ENCODE results near the gene TRIP10. TPM values are rescaled to one million over a fixed set of nuclear protein-coding genes. Genes with fewer than 3 reads are reported as not detected.

Gene TRIP10
- total and polyA plus RNA-seq, 2 of the 13 experiments (the other 11 are each of a cell fraction or from before 2014, with no cell fraction given): 32.5 to 33.2 TPM

GRCh38 chr19:6752256-6753177 lies 13.0 kb downstream of the TRIP10 start (continued):
- TF ChIP-seq E2F2 (CRISPR knock-in tag; IDR thresholded peaks at IDR 0.05; ENCODE audit: borderline replicate concordance): 0 out of 2 replicates have a peak, but pooled peaks have one; percentile 16
- TF ChIP-seq RFX1 (IDR thresholded peaks at IDR 0.05): no peak
- TF ChIP-seq TP53 (CRISPR knock-in tag; conservative IDR thresholded peaks at IDR 0.05): no peak
- peak; percentile 23; the same call in 1 of the 2 replicates for TF ChIP-seq KLF12 (CRISPR knock-in tag; IDR thresholded peaks at IDR 0.05; ENCODE audit: borderline replicate concordance)
- TF ChIP-seq EZH2 (conservative IDR thresholded peaks at IDR 0.05; ENCODE audit: low read depth, low read length): no peak
- TF ChIP-seq NR2F6 (IDR thresholded peaks at IDR 0.05): peak; percentile 60
- TF ChIP-seq NR2F6 (CRISPR knock-in tag; IDR thresholded peaks at IDR 0.05): peak; percentile 80
- TF ChIP-seq, protein P1, sequence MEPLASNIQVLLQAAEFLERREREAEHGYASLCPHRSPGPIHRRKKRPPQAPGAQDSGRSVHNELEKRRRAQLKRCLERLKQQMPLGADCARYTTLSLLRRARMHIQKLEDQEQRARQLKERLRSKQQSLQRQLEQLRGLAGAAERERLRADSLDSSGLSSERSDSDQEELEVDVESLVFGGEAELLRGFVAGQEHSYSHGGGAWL (CRISPR knock-in tag; IDR thresholded peaks at IDR 0.05): no peak
- TF ChIP-seq ZMYM4 (CRISPR knock-in tag; IDR thresholded peaks at IDR 0.05): peak; percentile 51; the same call in 1 of the 2 replicates
- TF ChIP-seq NCOA5 (CRISPR knock-in tag; IDR thresholded peaks at IDR 0.05): no peak
- TF ChIP-seq ZNF609 (CRISPR knock-in tag; IDR thresholded peaks at IDR 0.05; ENCODE audit: borderline replicate concordance): no peak
- TF ChIP-seq PAWR (CRISPR knock-in tag; IDR thresholded peaks at IDR 0.05; ENCODE audit: borderline replicate concordance): no peak
- TF ChIP-seq MAZ (IDR thresholded peaks at IDR 0.05; ENCODE audit: borderline replicate concordance, low read depth, low read length): peak; percentile 71; the same call in 1 of the 2 replicates
- peak; percentile 52; the same call in 1 of the 2 replicates for TF ChIP-seq MAZ (CRISPR knock-in tag; IDR thresholded peaks at IDR 0.05; ENCODE audit: low read depth)
- no peak for TF ChIP-seq ZSCAN20 (CRISPR knock-in tag; IDR thresholded peaks at IDR 0.05; ENCODE audit: borderline replicate concordance)
- TF ChIP-seq ZNF83 (CRISPR knock-in tag; IDR thresholded peaks at IDR 0.05; ENCODE audit: borderline replicate concordance): no peak
- peak; percentile 72; the same call in 1 of the 2 replicates for TF ChIP-seq MXD1 (CRISPR knock-in tag; IDR thresholded peaks at IDR 0.05)
- no peak for TF ChIP-seq SMAD9 (CRISPR knock-in tag; IDR thresholded peaks at IDR 0.05)
- TF ChIP-seq REPIN1 (CRISPR knock-in tag; IDR thresholded peaks at IDR 0.05; ENCODE audit: borderline replicate concordance, low read depth): no peak
- no peak for TF ChIP-seq ELF4 (CRISPR knock-in tag; IDR thresholded peaks at IDR 0.05; ENCODE audit: borderline replicate concordance)
- peak; percentile 83 for TF ChIP-seq ZFY (CRISPR knock-in tag; IDR thresholded peaks at IDR 0.05)
- no peak for TF ChIP-seq SP140L (CRISPR knock-in tag; IDR thresholded peaks at IDR 0.05; ENCODE audit: borderline replicate concordance)
- peak; percentile 85 for TF ChIP-seq SMAD1 (CRISPR knock-in tag; IDR thresholded peaks at IDR 0.05; ENCODE audit: borderline replicate concordance, low read depth)

All from HepG2 (cell line).